ENCODE results near the gene LRRC71. TPM values are rescaled to one million over a fixed set of nuclear protein-coding genes. Genes with fewer than 3 reads are reported as not detected.

LRRC71 gene
- total RNA-seq, 2 experiments from 2014 or later: not detected

DNA sequence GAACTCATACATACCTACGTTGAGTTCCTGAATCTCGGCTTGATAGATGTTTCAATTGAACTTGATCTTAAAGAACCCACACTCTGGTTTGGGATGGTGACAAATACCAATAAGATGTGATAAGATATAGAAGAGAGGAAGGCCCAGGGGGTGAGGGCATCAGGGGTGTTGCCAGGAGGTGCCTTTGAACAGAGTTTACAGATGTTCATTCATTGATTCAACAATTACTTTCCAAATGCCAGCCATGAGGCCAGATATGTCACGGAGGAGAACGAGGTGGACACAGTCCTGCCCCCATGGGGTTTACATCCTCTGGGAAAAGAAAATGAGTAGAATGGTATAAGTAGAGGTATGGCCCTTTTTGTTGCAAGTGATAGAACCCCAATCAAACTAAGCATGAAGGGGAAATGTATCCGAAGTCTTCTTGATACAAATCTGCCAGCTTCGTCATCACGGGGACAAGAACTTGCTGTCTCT is 659 bp downstream of the LRRC71 start:
- Mint-ChIP-seq H3K9me3 (no peaks in the 10 kb centered on the region), H3K27ac (no peak overlapping the region), H3K27me3 (peaks cover 88% of the 10 kb centered on the region), H3K4me1 (ENCODE audit: low read depth) (peaks cover 25% of the 10 kb centered on the region), H3K36me3 (ENCODE audit: low read depth) (no peaks in the 10 kb centered on the region), H3K4me3 (no peak overlapping the region)
- POLR2A ChIA-PET: no interaction called here
- Histone ChIP-seq H3K27ac (ENCODE audit: low read depth in 1 of 2, low read length in 2 of 2) (no peak overlapping the region), H3K36me3 (ENCODE audit: insufficient read depth, low read length) (no peaks in the 10 kb centered on the region), H3K4me3 (ENCODE audit: low read length) (no peak overlapping the region), H3K9me3 (ENCODE audit: control insufficient read depth in 1 of 2, insufficient read depth in 1 of 2, low read length in 2 of 2) (peaks cover 0 to 14% of the 10 kb centered on the region in 2 experiments), H3K27me3 (ENCODE audit: control insufficient read depth in 1 of 2, insufficient read depth in 2 of 2, low read length in 2 of 2) (peaks cover 54 to 68% of the 10 kb centered on the region in 2 experiments), H3K4me1 (ENCODE audit: insufficient read depth, low read length) (peaks cover 21% of the 10 kb centered on the region)
- TF ChIP-seq, protein P1, sequence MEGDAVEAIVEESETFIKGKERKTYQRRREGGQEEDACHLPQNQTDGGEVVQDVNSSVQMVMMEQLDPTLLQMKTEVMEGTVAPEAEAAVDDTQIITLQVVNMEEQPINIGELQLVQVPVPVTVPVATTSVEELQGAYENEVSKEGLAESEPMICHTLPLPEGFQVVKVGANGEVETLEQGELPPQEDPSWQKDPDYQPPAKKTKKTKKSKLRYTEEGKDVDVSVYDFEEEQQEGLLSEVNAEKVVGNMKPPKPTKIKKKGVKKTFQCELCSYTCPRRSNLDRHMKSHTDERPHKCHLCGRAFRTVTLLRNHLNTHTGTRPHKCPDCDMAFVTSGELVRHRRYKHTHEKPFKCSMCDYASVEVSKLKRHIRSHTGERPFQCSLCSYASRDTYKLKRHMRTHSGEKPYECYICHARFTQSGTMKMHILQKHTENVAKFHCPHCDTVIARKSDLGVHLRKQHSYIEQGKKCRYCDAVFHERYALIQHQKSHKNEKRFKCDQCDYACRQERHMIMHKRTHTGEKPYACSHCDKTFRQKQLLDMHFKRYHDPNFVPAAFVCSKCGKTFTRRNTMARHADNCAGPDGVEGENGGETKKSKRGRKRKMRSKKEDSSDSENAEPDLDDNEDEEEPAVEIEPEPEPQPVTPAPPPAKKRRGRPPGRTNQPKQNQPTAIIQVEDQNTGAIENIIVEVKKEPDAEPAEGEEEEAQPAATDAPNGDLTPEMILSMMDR (IDR thresholded peaks at IDR 0.05): no peak
- DNase-seq (no peak), ATAC-seq (ENCODE audit: poor library complexity) (no peak)
- intact Hi-C loops (cut with DNase I, micrococcal nuclease): loop anchor here in 1 of 2 experiments (10.0 kb wide), 1 partner anchor 236 kb away; no protein-coding TSS in a partner anchor
- CTCF ChIA-PET: no interaction called here

DNA sequence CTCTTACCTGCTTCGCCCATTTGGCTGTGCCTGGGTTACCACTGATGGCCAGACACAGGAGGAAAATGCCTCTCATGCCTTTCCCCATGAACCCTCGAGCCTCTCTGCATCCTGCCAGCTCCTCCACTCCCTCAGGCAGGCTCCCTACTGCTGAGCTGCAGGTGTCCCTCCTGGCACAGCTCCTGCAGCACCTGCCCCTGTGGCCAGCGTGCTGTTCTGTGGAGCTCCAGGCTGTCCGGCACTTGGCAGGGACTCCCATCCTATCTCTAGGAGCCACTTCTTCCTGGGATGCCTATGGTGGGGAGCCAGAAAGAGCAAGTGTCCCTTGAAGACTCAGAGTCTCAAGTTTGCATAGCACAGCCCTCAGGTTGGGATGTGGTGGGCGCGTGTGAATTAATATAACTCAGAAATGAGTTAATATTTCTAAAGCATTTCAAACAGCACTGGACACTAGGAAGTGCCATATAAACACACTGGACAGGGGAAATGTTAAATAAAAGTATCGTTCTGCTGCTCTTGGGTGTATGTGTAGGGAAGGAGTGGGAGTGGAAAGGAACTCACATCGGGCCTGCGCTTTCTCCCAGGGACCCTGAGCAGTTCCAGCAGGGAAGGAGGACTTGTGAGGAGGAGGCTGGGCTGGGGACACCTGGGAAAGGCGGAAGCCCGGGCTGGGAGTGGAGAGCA is 2.7 kb downstream of the LRRC71 start:
- ATAC-seq (ENCODE audit: poor library complexity) (no peak), DNase-seq (no peak)
- H3K27ac ChIP-seq (ENCODE audit: low read depth in 1 of 2, low read length in 2 of 2): no peak overlapping the region
- H3K27ac Mint-ChIP-seq: no peak overlapping the region
- peak overlapping the region; percentile 6 for H3K4me3 Mint-ChIP-seq
- ChIA-PET POLR2A (no interaction called here), CTCF (no interaction called here)
- H3K4me3 ChIP-seq (ENCODE audit: low read length): no peak overlapping the region
- peaks cover 0 to 23% of the 10 kb centered on the region in 2 experiments for H3K9me3 ChIP-seq (ENCODE audit: control insufficient read depth in 1 of 2, insufficient read depth in 1 of 2, low read length in 2 of 2)
- intact Hi-C loops (cut with DNase I, micrococcal nuclease): loop anchor here in 1 of 2 experiments (10.0 kb wide), 1 partner anchor 238 kb away; no protein-coding TSS in a partner anchor
- no peaks in the 10 kb centered on the region for H3K9me3 Mint-ChIP-seq
- peaks cover 33% of the 10 kb centered on the region for H3K4me1 ChIP-seq (ENCODE audit: insufficient read depth, low read length)
- no peaks in the 10 kb centered on the region for H3K36me3 ChIP-seq (ENCODE audit: insufficient read depth, low read length)
- H3K27me3 ChIP-seq (ENCODE audit: control insufficient read depth in 1 of 2, insufficient read depth in 2 of 2, low read length in 2 of 2): peaks cover 65 to 83% of the 10 kb centered on the region in 2 experiments
- peaks cover 94% of the 10 kb centered on the region for H3K27me3 Mint-ChIP-seq
- TF ChIP-seq, protein P1 (IDR thresholded peaks at IDR 0.05): no peak
- H3K36me3 Mint-ChIP-seq (ENCODE audit: low read depth): no peaks in the 10 kb centered on the region
- H3K4me1 Mint-ChIP-seq (ENCODE audit: low read depth): peaks cover 36% of the 10 kb centered on the region

DNA sequence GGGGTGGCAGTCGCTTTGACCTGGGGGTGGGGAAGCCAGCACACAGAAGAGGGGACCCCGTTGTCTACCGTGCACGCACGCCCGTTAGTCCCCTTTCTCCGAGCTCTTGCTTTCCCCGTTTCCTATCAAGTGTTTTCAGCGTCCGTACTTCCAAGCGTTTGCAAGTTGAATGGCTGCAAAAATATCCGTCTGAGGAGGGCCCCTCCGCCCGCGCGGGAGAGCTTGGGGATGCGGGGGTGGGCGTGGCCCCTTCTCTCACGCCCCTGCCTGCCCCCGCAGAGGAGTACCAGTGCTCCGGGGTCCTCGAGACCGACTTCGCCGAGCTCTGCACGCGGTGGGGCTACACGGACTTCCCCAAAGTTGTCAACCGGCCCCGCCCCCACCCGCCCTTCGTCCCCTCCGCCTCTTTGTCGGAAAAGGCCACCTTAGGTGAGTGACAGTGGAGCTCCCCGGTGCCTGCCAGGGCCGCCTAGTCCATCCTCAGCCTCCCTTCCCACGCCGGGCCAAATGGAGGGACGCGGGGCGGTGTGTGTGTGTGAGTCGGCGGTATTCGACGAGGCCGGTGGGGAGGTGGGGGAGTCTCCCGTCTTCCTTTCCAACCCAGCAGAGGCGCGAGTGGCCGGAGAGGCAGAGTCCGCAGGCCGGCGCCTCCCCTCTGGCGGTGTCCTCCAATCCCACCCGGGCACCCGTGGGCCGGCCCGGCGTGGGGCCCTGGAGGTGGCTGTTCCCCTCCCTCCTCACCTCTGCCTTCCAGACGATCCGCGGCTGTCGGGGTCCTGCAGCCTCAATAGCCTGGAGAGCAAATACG is 3.4 kb downstream of the LRRC71 start:
- H3K36me3 Mint-ChIP-seq (ENCODE audit: low read depth): no peaks in the 10 kb centered on the region
- intact Hi-C loops (cut with DNase I, micrococcal nuclease): loop anchor here in 1 of 2 experiments (10.0 kb wide), 1 partner anchor 239 kb away; no protein-coding TSS in a partner anchor
- ATAC-seq (ENCODE audit: poor library complexity) (no peak), DNase-seq (peak in 2 of 14 experiments; percentile 18 to 31)
- H3K9me3 Mint-ChIP-seq: no peaks in the 10 kb centered on the region
- no peak overlapping the region for H3K27ac Mint-ChIP-seq
- H3K27me3 Mint-ChIP-seq: peaks cover 96% of the 10 kb centered on the region
- peaks cover 38% of the 10 kb centered on the region for H3K4me1 Mint-ChIP-seq (ENCODE audit: low read depth)
- TF ChIP-seq, protein P1 (IDR thresholded peaks at IDR 0.05): no peak
- Histone ChIP-seq H3K36me3 (ENCODE audit: insufficient read depth, low read length) (no peaks in the 10 kb centered on the region), H3K9me3 (ENCODE audit: control insufficient read depth in 1 of 2, insufficient read depth in 1 of 2, low read length in 2 of 2) (peaks cover 0 to 23% of the 10 kb centered on the region in 2 experiments), H3K27ac (ENCODE audit: low read depth in 1 of 2, low read length in 2 of 2) (no peak overlapping the region), H3K4me1 (ENCODE audit: insufficient read depth, low read length) (peaks cover 33% of the 10 kb centered on the region), H3K27me3 (ENCODE audit: control insufficient read depth in 1 of 2, insufficient read depth in 2 of 2, low read length in 2 of 2) (peaks cover 66 to 91% of the 10 kb centered on the region in 2 experiments), H3K4me3 (ENCODE audit: low read length) (no peak overlapping the region)
- POLR2A ChIA-PET: no interaction called here
- H3K4me3 Mint-ChIP-seq: no peak overlapping the region
- CTCF ChIA-PET: no interaction called here
